Mucosa of descending colon (tissue), 3 donors: Measurements from ENCODE around the gene SYT7. TPM values are rescaled to one million over a fixed set of nuclear protein-coding genes. Genes with fewer than 3 reads are reported as not detected.
A peak's percentile ranks its signal among the peaks of the same experiment; 100 is the strongest.

Experiments used
- ATAC-seq: fragments of 200-7000 bp; cut with Tn5 transposase; one replicate; pipeline ENCODE4 v1.9.1; 2020; ENCODE audit warnings: mild to moderate bottlenecking, moderate library complexity
- DNase-seq, 3 donors: peaks; one replicate each; pipeline ENCODE4 v3.0.0-alpha.2; 2020
- H3K36me3 ChIP-seq: fragments of 200-600 bp; one replicate; pipeline ENCODE4 v1.8.0; 2021; ENCODE audit warnings: low read depth, mild to moderate bottlenecking
- H3K4me1 ChIP-seq: fragments of 200-600 bp; one replicate; pipeline ENCODE4 v1.8.0; 2021; ENCODE audit warnings: low read depth, mild to moderate bottlenecking
- H3K4me3 ChIP-seq: fragments of 200-600 bp; one replicate; pipeline ENCODE4 v1.8.0; 2021; ENCODE audit warnings: mild to moderate bottlenecking
- H3K9me3 ChIP-seq: fragments of 200-600 bp; one replicate; pipeline ENCODE4 v1.8.0; 2021; ENCODE audit warnings: mild to moderate bottlenecking
- intact Hi-C, 2 donors: fragments of 100-400 bp; cut with DNase I in 1 of 2; cut with micrococcal nuclease in 1 of 2; formaldehyde crosslinking; loops; one replicate each; pipeline versions ENCODE4 v1.11.0 to v1.11.1; 2022; cut with DNase I, micrococcal nuclease
- total RNA-seq, 3 donors: library from RNA; stranded (reverse); fragmentation: NEBNext Ultra II Directional in 2 of 3; extraction: Animal tissue kit (Norgen Biotek cat#: 25700) in 2 of 3; gene quantifications; one replicate each; pipeline versions ENCODE4 v1.2.1 to v1.2.4, GENCODE V29; 2021 to 2023
- TF ChIP-seq, protein P1 (sequence below): fragments of 200-600 bp; IDR thresholded peaks from one replicate; pipeline ENCODE4 v1.8.0; 2022; ENCODE audit warnings: antibody characterized with exemption, mild to moderate bottlenecking
- donor health status: DM: no; HTN: no; CAD: no; lungs with moderate emphysema.
- donor health status: DM: no; HTN: no; CAD: no.
- donor health status: DM: no; HTN: yes; CAD: no.

The SYT7 gene
- total RNA-seq, 3 donors from 2014 or later, result 8.2 to 19.7 (median 19.0) TPM

DNA sequence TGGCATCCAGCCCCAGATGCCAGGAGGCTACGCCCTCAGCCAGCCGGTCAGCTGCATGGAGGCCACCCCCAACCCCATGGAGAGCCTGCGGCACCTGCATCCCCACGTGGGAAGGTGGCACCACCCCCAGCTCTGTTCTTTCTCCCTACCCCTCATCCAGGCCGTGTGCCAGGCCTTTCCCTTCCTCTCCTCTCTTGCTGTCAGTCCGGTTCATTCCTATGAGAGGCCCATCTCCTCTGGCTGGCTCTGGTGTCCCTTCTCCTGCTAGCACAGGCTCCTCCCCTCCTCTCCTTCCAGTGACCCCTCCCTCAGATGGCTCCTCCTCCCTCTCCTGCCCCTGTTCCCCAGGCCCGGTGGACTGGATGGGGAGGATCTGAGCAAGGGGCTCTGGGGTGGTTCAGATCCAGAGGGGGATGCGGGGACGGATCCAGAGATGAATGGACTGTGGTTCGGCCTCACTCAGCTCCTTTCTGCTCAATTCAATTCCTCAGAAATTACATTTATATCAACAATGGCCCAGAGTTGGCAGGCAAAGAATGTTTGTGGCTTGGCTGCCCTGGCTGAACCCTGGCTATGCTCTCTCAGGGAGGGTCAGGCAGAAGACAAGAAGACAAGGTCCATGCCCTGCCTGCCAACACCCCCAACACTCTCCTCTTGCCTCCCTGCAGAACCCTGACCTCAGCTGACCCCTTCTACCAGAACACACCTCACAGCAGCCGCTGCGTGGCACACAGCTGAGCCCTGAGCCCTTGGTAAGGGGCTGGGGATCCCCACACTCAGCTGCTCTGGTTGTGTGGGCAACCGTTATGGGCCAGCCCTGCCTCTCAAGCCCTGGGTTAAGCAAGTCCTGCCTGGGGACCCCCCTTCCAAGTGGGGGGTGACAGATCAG lies 90.8 kb downstream of the SYT7 start:
- TF ChIP-seq, protein P1, sequence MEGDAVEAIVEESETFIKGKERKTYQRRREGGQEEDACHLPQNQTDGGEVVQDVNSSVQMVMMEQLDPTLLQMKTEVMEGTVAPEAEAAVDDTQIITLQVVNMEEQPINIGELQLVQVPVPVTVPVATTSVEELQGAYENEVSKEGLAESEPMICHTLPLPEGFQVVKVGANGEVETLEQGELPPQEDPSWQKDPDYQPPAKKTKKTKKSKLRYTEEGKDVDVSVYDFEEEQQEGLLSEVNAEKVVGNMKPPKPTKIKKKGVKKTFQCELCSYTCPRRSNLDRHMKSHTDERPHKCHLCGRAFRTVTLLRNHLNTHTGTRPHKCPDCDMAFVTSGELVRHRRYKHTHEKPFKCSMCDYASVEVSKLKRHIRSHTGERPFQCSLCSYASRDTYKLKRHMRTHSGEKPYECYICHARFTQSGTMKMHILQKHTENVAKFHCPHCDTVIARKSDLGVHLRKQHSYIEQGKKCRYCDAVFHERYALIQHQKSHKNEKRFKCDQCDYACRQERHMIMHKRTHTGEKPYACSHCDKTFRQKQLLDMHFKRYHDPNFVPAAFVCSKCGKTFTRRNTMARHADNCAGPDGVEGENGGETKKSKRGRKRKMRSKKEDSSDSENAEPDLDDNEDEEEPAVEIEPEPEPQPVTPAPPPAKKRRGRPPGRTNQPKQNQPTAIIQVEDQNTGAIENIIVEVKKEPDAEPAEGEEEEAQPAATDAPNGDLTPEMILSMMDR, result no peak
- intact Hi-C loops, result no loop called here
- DNase-seq (no peak), ATAC-seq (no peak)
- H3K4me3 ChIP-seq, result no peak overlapping the region
- H3K36me3 ChIP-seq, result no peaks in the 10 kb centered on the region
- no peaks in the 10 kb centered on the region for H3K9me3 ChIP-seq
- H3K4me1 ChIP-seq, result peaks cover 9% of the 10 kb centered on the region

DNA sequence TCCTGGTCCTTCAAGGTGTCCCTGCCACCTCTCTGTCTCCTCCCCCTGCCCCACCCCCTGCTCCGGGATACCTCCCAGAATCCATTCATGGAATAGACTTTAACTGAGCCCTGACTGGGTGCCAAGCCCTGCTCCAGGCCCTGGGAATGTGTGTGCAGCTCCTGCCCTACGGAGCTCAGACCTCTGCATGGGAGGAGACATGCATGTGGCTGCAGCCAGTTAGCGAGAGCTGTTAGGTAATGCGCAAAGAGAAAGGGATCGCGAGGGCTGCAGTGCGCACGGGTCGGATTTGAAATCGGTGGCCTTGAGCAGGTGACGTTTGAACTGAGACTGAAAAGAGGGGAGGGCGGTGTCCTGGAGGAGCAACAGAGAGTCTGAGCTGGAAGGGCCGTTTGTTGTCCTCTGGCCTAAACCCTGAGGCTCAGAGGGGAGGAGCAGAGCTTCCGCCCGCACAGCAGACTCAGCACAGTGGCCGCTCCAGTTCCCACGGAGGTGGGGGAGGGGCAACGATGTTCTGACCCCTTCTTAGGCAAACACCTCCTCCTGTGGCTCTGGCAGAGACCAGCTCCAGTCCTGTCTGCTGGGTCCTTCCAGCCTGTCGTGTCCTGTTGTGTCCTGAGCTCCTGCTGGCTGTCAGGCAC lies 92.1 kb downstream of the SYT7 start:
- H3K4me3 ChIP-seq, result no peak overlapping the region
- DNase-seq (peak; percentile 85 to 87 (median 86)), ATAC-seq (peak; percentile 90)
- H3K36me3 ChIP-seq, result no peaks in the 10 kb centered on the region
- TF ChIP-seq, protein P1, result no peak
- intact Hi-C loops, result no loop called here
- no peaks in the 10 kb centered on the region for H3K9me3 ChIP-seq
- H3K4me1 ChIP-seq, result peaks cover 9% of the 10 kb centered on the region

DNA sequence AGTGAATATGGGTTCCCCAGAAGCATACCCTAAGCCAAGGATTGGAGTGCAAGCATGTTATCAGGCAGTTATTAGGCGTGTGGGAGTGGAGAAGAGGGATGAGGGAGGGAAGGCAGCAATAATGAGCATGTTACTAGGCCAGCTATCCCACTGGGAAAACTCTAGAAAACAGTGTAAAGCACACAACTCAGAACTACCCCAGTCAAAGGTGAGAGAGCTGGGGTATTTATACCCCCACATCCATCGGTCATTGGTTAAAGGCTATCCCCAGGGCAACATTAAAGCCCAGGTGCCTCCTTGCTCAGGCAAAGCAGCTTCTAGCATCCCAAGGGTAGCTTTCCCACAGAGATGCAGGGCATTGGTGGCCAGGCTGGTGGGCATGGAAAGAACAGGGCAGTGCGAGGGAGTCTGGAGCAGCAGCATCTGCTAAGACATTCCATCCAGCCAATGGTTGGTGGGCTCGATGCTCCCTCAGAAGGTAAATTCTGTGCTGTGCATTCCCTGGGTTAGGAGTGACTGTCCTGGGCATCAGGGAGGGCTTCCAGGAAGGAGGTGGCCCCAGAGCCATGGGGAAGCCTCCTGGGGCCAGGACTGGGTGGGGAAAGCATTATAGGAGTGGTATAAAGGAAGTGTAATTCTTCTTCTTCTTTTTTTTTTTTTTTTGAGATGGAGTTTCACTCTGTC lies 93.4 kb downstream of the SYT7 start:
- Histone ChIP-seq H3K4me3 (no peak overlapping the region), H3K36me3 (no peaks in the 10 kb centered on the region), H3K4me1 (peaks cover 9% of the 10 kb centered on the region), H3K9me3 (no peaks in the 10 kb centered on the region)
- DNase-seq (no peak), ATAC-seq (no peak)
- TF ChIP-seq, protein P1, result no peak
- intact Hi-C loops, result no loop called here

DNA sequence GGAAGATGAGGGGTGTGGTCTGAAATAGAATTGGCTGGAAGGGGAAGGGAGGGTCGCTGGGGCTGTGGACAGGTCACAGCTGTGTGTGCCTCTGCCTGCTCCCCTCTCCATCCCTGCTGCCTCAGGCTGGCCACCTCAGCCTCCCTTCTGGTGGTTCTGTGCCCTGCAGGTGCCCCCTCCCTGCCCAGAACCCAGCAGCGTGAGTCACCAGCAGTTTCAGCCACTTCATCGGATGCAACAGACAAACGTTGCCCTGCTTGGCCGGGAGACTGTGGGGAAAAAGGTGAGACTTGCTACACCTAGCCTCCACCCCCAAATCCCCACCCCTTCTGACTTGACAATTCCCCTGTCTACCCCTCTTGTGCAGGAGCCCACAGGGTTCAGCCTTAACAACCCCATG lies 94.1 kb downstream of the SYT7 start:
- no peak overlapping the region for H3K4me3 ChIP-seq
- H3K36me3 ChIP-seq, result no peaks in the 10 kb centered on the region
- no peak for DNase-seq
- no peak for ATAC-seq
- peaks cover 9% of the 10 kb centered on the region for H3K4me1 ChIP-seq
- TF ChIP-seq, protein P1, result no peak
- H3K9me3 ChIP-seq, result no peaks in the 10 kb centered on the region
- intact Hi-C loops, result no loop called here

DNA sequence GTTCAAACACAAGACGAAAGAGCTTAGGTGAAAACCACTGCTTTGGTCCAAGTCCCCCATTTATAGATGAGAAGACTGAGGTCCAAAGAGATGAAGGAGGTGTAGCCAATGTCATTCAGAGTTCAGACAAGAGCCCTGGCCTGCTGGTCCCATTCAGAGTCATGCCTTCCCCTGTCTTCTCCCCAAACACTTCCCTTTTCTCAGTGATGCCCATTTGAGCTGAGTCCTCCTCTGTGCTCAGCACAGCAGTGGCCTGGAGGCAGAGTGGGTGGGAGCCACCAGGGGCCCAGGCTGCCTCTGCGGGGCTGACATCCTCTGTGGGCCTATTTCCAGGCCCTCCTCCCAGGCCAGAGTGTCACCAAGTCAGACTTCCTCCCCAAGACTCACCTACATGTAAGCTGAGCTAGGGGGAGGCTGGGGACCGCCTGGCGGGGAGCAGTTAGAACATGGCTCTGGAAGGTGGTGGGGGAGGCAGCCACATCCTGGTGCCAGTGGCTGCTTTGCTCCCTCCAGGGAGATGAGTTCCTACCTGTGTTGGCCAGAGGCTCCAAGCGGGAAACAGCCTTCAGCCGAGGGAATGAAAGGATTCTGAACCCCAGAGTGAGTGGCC lies 94.8 kb downstream of the SYT7 start:
- peaks cover 9% of the 10 kb centered on the region for H3K4me1 ChIP-seq
- ATAC-seq (no peak), DNase-seq (no peak)
- TF ChIP-seq, protein P1, result no peak
- H3K4me3 ChIP-seq, result no peak overlapping the region
- no peaks in the 10 kb centered on the region for H3K9me3 ChIP-seq
- intact Hi-C loops, result no loop called here
- no peaks in the 10 kb centered on the region for H3K36me3 ChIP-seq
